Jurkat, Clone E6-1 (cell line): Measurements from ENCODE around the gene LTBP3.

ENCODE experiments used
- DNase-seq: peaks from one replicate; pipeline ENCODE4 v3.0.0-alpha.2; 2011; ENCODE audit warnings: low read depth, low spot score
- H3K4me3 ChIP-seq: 2 replicates; pipeline ENCODE4 v1.5.1; 2011; ENCODE audit warnings: mild to moderate bottlenecking, low read length, control low read depth, moderate library complexity

Gene LTBP3

DNA sequence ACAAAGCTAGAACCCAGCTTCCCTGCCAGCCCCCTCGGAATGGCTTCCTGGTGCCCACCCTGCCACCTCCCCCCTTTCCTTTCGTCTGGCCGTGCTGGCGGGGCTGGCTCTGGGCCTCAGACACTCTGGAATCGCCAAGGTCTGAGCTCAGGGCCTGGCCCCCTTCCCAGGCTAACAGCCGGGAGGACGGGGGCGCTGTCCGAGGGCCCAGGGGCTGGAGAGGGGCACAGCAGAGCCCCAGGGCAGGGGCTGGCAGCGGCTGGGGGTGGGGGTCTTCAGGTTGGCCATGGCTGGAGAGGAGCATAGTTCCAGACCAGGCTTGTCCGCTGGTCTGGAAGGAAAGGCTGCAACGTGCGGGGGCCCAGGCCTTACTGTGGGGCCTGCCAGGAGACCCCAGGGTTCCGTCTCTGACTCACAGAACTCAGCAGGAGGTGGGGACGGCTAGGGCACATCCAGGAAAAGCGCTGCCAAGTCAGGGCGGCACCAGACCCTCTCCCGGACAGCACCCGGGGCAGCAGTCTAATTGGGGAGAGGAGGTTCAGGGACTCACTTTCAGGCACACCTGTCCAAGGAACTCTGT is 861 bp upstream of the LTBP3 start:
- no peak for DNase-seq

DNA sequence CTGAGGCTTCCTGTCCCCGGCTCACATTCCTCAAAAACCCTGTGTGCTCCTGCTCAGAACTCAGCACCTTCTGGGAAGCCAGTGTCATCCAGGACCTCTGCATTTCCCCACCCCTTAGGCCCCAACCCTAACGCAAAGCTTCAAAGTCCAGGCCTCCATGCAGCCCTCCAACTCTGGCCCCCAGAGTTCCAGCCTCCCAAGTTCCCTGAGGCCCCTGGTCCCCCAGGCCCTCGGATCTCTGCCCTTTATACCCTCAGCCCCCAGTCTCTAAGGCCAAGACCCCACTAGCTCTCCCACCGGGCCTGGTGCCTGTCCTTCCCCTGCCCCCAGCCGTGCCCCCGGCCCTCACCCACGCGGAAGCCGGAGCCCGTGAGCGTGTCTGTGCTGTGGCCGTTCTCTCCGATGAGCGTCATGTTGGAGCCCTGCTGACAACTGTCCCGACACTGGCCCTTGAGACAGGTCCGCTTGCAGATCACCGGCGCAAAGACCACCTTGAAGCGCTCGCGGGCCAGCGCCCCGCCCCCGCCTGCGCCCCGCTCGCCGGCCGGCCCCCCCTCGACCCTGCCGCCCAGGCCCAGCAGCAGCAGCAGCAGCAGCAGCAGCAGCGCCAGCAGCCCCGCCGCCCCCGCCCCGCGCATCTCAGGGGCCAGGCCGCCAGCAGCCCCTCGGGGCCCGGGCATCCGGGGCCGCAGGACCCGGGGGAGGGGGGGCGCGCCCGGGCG is 718 bp downstream of the LTBP3 start:
- DNase-seq: no peak
- H3K4me3 ChIP-seq: no peak overlapping the region

More for the DNA sequence above, 861 bp upstream of the LTBP3 start:
- no peak overlapping the region for H3K4me3 ChIP-seq

DNA sequence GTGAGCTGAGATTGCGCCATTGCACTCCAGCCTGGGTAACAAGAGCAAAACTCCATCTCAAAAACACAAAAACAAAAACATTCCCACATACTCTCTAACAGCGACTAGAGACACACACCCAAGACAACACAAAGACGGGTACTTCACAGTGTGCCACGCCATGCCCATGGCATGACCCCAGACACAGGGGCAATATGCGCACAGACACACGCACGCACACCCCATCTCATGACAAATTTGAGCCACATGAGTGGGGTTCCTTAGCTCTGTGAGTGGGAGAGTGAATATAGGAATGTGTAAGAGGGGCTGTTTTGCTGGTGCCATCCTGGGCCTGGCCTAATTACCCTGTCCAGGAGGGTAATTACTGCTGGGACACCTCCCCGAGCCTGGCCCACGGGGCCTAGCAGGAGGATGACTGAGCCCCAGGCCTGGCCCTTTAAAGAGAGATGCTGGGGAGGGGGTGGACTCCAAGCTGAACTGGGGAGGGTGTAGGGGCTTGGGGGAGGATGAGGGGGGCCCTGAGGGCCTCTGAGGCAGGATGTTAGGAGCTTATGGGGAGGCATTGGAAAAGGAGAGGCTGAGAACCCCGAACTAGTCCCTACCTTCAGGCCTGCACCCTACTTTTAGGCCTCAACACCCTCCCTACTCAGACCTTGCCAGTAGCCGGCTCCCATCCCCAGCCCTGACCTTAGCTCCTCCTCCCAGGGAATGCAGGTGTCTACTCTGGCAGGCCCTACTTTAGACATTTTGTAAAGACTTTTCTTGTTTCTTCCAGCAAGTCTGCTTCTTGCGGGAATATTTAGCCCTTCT is 1.5 kb downstream of the LTBP3 start:
- DNase-seq: no peak
- no peak overlapping the region for H3K4me3 ChIP-seq

DNA sequence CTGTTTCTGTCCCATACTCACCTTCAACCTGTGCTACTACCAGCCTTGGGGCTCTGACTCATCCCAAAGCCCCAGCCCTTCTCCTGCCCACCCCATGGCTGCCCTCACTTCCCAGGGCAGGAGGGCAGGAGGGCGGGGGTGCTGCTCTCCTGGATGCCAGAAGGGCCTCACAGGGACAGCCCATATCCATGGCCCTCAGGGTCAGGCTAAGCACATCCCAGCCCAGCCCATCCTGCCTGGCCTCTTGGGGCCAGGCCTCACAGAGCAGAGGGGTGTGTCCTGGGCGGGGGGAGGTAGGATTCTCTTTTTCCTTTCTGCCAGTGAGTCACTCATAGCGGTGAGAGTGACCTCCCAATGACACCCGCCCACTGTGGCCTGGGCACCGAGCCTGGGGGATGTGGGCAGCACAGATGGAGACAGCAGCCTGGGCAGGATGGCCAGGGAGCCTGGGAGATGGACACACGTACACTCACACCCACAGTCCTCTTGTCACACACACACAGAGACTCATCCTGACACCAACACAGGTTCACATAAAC is 2.4 kb downstream of the LTBP3 start:
- DNase-seq: no peak
- H3K4me3 ChIP-seq: no peak overlapping the region

DNA sequence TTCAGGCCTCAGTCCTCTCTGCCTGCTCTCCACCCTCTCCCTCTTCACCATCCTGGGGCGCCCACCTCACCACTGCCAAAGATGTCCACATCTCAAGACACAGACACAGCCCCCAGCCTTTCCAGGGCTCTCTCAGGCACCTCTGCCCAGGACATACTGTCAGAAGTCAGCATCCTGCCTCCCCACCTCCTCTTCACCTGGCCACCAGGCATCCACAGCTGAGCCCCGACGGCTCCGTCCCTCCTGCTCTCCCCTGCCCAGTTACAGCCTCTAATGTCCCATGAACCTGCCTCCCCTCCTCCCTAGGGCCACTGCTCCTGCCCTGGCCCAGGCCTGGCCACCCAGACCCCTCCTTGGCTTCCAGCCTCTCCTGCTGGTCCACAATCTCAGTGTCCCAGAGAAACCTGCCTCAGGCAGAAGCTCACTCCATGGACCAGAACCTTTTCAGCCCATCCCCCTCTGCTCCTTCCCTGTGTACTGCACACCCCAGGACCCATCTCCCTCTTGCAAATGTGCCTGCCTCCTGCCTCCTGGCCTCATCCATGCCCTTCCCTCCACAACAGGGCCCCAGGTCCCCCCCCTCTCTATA is 3.2 kb downstream of the LTBP3 start:
- no peak for DNase-seq
- H3K4me3 ChIP-seq: no peak overlapping the region

DNA sequence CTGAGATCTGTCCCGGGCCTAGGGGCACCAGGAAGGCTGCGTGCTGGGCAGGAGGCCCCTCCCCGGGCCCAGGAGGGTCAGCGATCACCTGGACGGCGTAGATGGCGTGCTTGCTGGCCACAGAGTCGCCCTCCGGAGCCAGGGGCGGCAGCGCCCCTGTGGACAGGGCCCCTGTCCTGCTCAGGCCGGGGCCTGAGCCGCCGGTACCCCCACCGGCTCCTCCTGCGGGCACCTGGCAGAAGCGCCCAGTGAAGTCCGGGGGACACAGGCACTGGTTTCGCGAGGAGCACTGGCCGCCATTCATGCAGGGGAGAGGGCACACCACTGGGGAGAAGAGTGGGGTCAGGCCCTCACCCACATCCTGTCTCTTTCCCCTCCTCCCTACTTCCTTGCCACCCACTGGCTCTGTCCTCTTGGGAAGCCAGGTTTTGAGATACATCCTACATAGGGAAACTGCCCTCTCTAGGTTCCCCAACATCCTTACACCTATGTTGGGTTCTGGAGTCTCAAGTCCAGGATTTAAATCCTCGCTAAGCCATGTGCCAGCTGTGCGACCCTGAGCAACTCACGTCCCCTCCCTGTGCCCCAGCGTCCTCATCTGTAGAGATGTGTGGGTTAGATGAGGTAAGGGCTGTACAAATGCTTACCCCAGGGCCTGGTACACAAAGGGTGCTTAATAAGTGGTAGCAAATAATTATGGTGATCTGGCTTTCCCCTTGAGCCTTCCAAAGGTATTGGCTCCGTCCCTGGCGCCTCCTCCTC is 3.9 kb downstream of the LTBP3 start:
- DNase-seq: peak; percentile 63
- H3K4me3 ChIP-seq: peak overlapping the region; percentile 53

DNA sequence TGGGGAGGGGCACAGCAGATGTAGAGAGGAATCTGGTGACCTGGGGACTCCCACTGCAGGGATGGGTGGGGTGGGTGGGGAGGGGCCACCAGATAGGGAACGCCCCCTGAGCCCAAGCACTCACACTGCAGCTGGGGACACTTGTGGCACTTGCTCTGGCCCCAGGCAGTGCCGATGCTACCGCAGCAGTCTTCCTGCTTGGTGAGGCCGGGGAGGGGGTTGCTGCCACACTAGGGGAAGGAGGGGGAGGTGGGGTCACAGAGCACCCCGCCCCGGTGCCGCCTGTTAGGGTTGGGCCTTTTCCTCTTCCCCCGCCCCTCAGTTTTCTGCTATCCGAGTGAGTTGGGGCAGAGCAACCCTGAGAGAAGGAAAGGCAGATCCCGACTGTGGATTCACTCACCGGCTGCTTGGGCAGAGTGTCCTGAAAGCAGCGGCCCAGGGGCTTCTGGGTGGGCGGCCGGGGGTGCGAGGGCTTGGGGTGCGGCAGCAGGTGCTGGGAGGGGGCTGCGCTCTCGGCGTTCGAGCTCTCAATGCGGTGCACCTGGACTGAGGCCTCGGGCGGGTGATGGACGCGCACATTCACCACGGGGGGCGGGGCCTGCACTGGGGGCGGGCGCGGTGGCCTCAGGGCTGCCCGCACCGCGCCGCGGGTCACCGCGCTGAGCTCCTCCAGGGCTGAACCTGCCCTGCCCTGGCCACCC is 4.7 kb downstream of the LTBP3 start:
- peak overlapping the region; percentile 53 for H3K4me3 ChIP-seq
- DNase-seq: peak; percentile 98

DNA sequence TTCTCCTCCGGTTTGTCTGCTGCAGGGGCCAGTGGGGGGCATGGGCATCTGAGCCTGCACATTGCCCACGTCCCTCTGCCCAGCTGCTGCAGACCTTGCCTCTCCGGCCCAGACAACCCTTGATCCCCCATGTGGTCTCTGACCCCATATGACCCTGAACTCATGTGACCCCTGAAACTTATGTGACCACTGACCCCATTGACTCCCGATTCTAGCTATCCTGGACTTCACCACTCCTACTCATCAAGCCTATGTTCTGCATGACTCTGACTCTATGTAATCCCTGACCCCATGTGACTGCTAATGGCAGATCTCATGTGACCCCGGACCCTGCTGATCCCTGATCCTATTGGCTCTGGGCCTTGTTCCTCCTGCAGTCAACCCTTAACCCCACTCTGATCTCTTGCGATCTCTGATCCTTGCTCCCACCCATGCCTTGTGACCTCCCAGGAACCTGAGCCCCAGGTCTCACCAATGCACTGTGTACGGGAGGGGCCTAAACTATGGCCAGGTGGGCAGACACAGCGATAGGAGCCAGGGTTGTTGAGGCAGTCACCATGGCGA is 5.7 kb downstream of the LTBP3 start:
- H3K4me3 ChIP-seq: peak overlapping the region; percentile 43
- no peak for DNase-seq

DNA sequence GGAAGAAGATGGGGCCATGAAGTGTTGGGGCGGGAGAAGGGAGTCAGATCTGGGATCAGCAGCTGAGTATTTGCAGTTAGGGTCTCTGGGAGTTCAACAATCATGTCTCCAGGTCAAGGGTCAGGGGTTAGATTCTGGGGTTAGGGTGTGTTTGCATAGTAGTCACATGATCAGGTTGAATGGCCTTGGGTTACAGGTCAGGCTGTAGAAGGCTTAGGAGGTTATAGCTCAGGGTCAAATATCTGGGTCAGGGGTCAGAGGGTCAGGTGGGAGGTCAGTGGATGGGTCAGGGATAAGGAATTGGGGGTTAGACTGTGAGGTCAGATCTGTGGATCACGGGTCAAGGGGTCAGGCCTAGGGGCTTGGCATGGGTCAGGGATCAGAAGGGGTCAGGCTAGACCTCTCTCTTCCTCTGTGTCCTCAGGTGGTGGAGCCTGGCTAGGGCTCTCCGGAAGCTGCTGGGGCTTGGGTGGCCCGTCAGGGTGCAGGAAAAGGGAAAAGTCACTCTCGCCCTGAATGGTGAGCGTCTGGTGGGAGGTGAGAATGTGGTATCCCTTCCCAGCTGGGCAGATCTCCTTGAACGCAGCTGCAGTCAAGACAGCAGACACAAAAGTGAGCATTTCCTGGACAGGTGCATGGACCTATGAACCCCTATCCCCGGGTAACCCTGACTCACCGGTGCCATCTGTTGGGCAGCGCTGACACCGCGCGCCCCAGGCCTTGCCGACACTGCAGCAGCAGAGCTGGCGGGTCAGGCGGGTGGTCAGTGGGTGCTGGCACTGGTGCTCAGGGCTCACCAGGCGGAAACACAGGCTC is 6.4 kb downstream of the LTBP3 start:
- peak overlapping the region; percentile 7; the same call in 1 of the 2 replicates for H3K4me3 ChIP-seq

DNA sequence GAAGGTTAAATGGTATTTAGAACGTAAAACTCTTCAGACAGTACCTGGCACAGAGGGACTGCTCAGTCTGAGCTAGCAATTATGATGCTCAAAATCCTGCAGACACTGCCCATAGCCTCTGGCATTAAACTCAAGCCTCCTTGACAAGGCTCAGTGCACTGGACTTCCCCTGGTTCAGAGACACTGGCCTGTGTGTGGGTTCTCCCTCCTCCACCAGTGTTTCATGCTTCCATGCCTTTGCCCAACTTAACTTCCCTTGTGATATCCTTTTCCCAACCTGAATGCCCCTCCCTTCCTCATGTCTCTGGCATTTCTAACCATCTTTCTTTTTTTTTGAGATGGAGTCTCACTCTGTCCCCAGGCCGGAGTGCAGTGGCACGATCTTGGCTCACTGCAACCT is 9.1 kb downstream of the LTBP3 start:
- no peak for DNase-seq
- no peak overlapping the region for H3K4me3 ChIP-seq

More for the DNA sequence above, 6.4 kb downstream of the LTBP3 start:
- peak; percentile 94 for DNase-seq

DNA sequence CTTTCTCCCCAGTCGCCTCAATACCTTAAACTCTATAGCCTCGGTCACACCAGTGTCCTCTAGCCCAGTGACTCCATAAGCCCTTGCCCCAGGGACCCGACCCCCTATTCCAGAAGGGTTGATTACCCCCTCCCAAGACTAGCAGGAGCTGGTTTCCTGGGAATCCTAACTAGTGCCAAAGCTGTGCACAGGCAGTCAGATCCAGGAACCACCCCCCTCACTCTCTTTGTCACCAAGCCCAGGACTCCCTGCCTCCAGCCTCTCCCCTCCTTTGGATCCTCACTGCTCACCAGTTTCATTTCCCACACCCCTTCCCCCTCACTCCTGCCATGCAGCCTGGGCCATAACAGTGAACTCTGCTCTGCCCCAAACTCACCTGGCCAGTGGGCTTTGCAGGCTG is 9.8 kb downstream of the LTBP3 start:
- DNase-seq: no peak
- no peak overlapping the region for H3K4me3 ChIP-seq

DNA sequence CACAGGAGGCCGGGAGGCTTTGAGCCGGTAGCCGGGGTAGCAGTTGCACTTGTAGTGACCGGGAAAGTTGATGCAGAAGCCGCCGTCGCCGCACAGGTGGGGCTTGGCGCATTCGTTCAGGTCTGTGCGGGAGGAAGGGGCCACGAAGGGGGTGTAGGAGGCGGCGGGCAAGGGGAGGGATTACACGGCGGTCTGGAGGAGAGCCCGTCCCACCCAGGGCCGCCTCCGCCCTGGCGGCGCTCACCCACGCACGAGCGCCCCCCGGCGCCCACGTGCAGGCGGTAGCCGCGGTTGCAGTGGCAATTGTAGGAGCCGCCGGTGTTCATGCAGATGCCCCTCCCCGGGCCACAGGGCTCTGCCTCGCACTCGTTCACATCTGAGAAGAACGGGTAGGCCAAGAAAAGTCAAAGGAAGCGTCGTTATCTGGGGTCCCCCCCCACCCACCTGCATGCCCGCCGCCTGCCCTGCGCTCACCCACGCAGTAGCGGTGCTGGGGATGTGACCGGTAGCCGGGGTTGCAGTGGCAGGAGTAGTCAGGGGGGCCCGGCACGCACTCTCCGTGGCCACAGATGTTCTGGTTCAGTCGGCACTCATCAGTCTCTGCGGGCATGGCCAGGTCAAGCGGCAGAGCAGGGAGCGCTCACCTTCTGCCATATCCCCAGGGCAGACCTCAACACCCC is 10.6 kb downstream of the LTBP3 start:
- DNase-seq: no peak
- peak overlapping the region; percentile 49 for H3K4me3 ChIP-seq

DNA sequence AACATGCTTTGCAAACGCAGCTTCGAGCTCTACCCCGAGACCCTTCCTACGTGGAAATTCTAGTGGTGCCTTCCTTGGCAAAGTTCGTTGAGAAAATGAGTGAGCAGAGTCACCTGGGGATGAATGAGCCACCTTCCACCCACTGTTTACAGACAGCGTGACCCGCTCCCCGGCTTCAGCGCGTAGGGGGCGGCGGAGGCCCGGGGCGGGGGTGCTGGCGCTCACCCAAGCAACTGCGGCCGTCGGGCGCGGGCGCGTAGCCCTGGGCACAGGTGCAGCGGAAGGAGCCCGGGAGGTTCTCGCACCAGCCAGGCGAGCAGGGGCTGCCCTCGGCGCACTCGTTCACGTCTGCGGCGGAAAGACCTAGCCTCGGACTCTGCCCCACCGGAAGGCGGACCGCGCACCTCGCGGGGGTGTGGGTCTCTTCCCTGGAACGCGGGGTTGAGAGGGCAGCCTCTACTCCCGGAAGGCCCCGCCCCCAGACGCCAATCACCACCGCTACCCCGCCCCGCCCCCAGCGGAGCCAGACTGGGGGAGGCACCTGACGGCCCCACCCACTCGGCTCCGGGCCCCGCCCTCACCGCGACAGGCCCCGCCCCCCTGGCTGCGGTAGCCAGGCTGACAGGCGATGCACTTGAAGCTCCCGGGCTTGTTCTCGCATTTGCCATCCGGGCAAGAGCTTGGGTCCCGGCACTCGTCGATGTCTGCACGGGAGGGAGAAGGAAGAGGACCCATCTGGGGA is 11.8 kb downstream of the LTBP3 start:
- DNase-seq: peak; percentile 88
- peak overlapping the region; percentile 49 for H3K4me3 ChIP-seq

DNA sequence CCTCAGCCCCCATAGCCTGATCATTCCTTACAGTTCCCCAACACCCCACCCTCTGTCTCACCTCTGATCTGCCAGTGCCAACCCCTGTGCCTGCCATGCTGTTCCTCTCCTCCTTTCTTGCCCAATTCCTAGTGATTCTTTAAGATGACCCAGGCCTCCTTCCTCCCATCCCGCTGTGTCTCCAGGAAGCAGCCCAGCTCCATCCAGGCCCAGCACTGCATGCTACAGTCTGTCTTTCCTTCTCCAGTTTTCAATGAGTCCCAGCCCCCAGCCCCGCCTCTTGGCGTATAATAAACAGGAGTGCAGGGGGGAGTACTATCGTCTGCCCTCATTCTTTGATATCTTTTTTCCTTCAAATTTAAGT is 12.3 kb downstream of the LTBP3 start:
- DNase-seq: no peak
- peak overlapping the region; percentile 40 for H3K4me3 ChIP-seq

DNA sequence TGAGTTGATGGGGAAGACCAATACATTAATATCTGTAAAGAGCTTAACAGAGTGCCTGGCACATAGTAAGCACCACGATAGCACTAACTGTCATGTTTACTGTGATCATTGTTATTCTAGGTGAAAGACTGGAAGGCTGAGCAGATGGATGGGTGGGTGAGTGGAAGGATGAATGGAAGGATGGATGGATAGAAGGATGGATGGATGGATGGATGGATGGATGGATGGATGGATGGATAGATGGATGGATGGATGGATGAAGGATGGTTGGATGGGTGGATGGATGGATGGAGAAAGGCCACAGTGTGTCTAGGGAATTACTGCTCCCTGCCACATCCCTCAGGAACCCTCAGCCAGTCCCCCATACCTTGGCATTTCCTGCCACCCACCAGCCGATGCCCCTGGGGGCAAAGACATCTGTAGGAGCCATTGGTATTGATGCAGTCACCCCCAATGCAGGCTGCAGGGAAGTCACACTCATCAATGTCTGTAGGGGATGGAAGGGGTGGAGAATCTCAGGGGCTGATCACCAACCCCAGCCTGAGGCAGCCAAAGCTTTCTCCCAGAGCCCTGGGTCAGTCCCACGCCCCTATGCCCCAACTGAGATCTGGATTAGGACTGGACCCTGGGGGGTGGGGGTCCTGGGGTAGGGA is 15.3 kb downstream of the LTBP3 start:
- H3K4me3 ChIP-seq: no peak overlapping the region
- no peak for DNase-seq
